ENCODE measurements around the gene CHGA. TPM values are rescaled to one million over a fixed set of nuclear protein-coding genes. Genes with fewer than 3 reads are reported as not detected.

Gene CHGA
- total and polyA plus RNA-seq, 10 of the 15 experiments (the other 5 are each of a cell fraction or from before 2014, with no cell fraction given) = 0.11 to 0.23 TPM; not detected in 8

DNA sequence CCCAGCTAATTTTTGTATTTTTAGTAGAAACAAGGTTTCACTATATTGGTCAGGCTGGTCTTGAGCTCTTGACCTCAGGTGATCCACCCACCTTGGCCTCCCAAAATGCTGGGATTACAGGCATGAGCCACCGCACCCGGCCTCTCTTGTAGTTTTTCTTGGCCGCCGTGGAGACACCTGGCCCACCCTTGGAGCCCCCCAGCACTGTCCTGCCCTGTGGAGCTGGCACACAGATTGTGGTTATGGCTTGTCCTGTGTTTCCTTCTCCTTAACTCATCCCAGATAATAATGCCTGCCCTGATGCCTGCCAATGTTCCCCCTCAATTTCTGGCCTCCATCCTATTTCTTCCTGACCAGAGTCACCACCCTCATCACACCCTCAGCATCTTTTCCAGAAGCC is 57.9 kb downstream of the CHGA start:
- CTCF ChIA-PET = no interaction called here
- ATAC-seq (no peak), DNase-seq (ENCODE audit: low read depth, low spot score) (no peak), FAIRE-seq (no peak)
- intact Hi-C loops (cut with micrococcal nuclease; ENCODE audit: unreplicated experiment) = no loop called here
- Histone ChIP-seq H3K36me3 (ENCODE audit: control insufficient read depth in 2 of 2, insufficient read depth in 2 of 2, low read length in 1 of 2) (peaks cover 2 to 21% of the 10 kb centered on the region in 2 experiments), H2AFZ (ENCODE audit: control insufficient read depth, low read depth, low read length) (no peak overlapping the region), H3K9ac (ENCODE audit: control insufficient read depth, insufficient read depth, low read length) (no peak overlapping the region), H3K4me1 (ENCODE audit: control insufficient read depth, insufficient read depth, low read length) (no peaks in the 10 kb centered on the region), H3K27ac (ENCODE audit: control insufficient read depth, insufficient read depth) (no peak overlapping the region), H3K79me2 (ENCODE audit: control insufficient read depth, insufficient read depth, low read length) (no peaks in the 10 kb centered on the region), H3K4me2 (ENCODE audit: control insufficient read depth, insufficient read depth) (no peak overlapping the region), H3K27me3 (replicated peaks in 1 of 2; ENCODE audit: control insufficient read depth in 2 of 2, insufficient read depth in 2 of 2, low read length in 1 of 2) (no peaks in the 10 kb centered on the region), H3K4me3 (no peak overlapping the region), H3K9me3 (replicated peaks; ENCODE audit: control insufficient read depth, insufficient read depth, low read length) (peaks cover 41% of the 10 kb centered on the region), H4K20me1 (ENCODE audit: control insufficient read depth, insufficient read depth) (no peaks in the 10 kb centered on the region)
- BruUV-seq (replicated peaks) = no TSS peak
- SMC1A ChIA-PET (ENCODE audit: uncharacterized antibody, unreplicated experiment) = no interaction called here
- RAD21 ChIA-PET (ENCODE audit: unreplicated experiment) = no interaction called here
- POLR2A ChIA-PET = no interaction called here
- WGBS (ENCODE audit: insufficient coverage, insufficient replicate concordance, low lambda C conversion rate, missing lambda C conversion rate) = 97% methylated on average over 4 of the region's 4 CpGs
- TF ChIP-seq, protein P1, sequence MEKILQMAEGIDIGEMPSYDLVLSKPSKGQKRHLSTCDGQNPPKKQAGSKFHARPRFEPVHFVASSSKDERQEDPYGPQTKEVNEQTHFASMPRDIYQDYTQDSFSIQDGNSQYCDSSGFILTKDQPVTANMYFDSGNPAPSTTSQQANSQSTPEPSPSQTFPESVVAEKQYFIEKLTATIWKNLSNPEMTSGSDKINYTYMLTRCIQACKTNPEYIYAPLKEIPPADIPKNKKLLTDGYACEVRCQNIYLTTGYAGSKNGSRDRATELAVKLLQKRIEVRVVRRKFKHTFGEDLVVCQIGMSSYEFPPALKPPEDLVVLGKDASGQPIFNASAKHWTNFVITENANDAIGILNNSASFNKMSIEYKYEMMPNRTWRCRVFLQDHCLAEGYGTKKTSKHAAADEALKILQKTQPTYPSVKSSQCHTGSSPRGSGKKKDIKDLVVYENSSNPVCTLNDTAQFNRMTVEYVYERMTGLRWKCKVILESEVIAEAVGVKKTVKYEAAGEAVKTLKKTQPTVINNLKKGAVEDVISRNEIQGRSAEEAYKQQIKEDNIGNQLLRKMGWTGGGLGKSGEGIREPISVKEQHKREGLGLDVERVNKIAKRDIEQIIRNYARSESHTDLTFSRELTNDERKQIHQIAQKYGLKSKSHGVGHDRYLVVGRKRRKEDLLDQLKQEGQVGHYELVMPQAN (conservative IDR thresholded peaks at IDR 0.05) = no peak
- TF ChIP-seq JUND (IDR thresholded peaks at IDR 0.05; ENCODE audit: low read depth, low read length) = no peak
- TF ChIP-seq MTA3 (IDR thresholded peaks at IDR 0.05; ENCODE audit: borderline replicate concordance, low read length) = no peak
- no peak for TF ChIP-seq GABPA (IDR thresholded peaks at IDR 0.05; ENCODE audit: low read depth)
- no peak for TF ChIP-seq MYB (IDR thresholded peaks at IDR 0.05; ENCODE audit: borderline replicate concordance, low read depth, low read length)
- no peak for TF ChIP-seq CHD1 (IDR thresholded peaks at IDR 0.05; ENCODE audit: low read depth, low read length)
- TF ChIP-seq PAX8 (IDR thresholded peaks at IDR 0.05) = no peak
- in situ Hi-C loops (cut with MboI) = no loop called here

DNA sequence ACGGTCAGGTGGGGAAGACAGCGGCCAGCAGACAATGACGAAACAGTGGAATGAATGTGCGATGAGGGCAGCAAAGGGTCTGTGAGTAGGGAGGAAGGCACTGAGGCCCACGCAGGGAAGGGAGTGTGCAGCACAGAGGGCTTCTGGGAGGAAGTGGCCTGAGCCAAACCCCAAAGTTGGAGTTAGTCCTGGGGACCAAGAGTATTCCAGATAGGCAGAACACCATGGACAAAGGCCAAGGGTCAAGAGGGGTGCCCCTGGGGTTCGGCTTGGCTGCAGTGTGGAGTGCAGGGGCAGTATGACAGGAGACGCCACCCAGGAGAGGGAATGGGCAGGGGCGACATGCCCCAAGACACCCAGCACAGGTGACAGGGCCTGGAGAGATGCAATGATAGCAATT is 58.8 kb downstream of the CHGA start:
- H3K36me3 ChIP-seq (ENCODE audit: control insufficient read depth in 2 of 2, insufficient read depth in 2 of 2, low read length in 1 of 2) = peaks cover 2 to 18% of the 10 kb centered on the region in 2 experiments
- no peak overlapping the region for H3K4me3 ChIP-seq
- no peaks in the 10 kb centered on the region for H3K4me1 ChIP-seq (ENCODE audit: control insufficient read depth, insufficient read depth, low read length)
- intact Hi-C loops (cut with micrococcal nuclease; ENCODE audit: unreplicated experiment) (no loop called here), in situ Hi-C loops (cut with MboI) (no loop called here)
- H3K27ac ChIP-seq (ENCODE audit: control insufficient read depth, insufficient read depth) = no peak overlapping the region
- no TSS peak for BruUV-seq (replicated peaks)
- H3K79me2 ChIP-seq (ENCODE audit: control insufficient read depth, insufficient read depth, low read length) = no peaks in the 10 kb centered on the region
- no peaks in the 10 kb centered on the region for H4K20me1 ChIP-seq (ENCODE audit: control insufficient read depth, insufficient read depth)
- FAIRE-seq = no peak
- CTCF ChIA-PET = no interaction called here
- H2AFZ ChIP-seq (ENCODE audit: control insufficient read depth, low read depth, low read length) = no peak overlapping the region
- DNase-seq (ENCODE audit: low read depth, low spot score) = no peak
- POLR2A ChIA-PET = no interaction called here
- peaks cover 36% of the 10 kb centered on the region for H3K9me3 ChIP-seq (replicated peaks; ENCODE audit: control insufficient read depth, insufficient read depth, low read length)
- no peak overlapping the region for H3K4me2 ChIP-seq (ENCODE audit: control insufficient read depth, insufficient read depth)
- TF ChIP-seq LARP7 (IDR thresholded peaks at IDR 0.05) (no peak), SPI1 (IDR thresholded peaks at IDR 0.05; ENCODE audit: borderline replicate concordance, insufficient read depth, low read depth, low read length) (no peak)
- no peak for ATAC-seq
- no peaks in the 10 kb centered on the region for H3K27me3 ChIP-seq (replicated peaks in 1 of 2; ENCODE audit: control insufficient read depth in 2 of 2, insufficient read depth in 2 of 2, low read length in 1 of 2)
- no peak overlapping the region for H3K9ac ChIP-seq (ENCODE audit: control insufficient read depth, insufficient read depth, low read length)
- RAD21 ChIA-PET (ENCODE audit: unreplicated experiment) = no interaction called here
- WGBS (ENCODE audit: insufficient coverage, insufficient replicate concordance, low lambda C conversion rate, missing lambda C conversion rate) = 89% methylated on average over 8 of the region's 8 CpGs
- SMC1A ChIA-PET (ENCODE audit: uncharacterized antibody, unreplicated experiment) = no interaction called here

All from GM12878 (cell line).